Lower leg skin (tissue), 3 donors: Measurements from ENCODE around the gene LHX6.

Experiments used
- POLR2A ChIP-seq, 2 donors: fragments of 450-650 bp; IDR thresholded peaks; one replicate each; pipeline ENCODE4 v1.6.1; 2016 to 2017; ENCODE audit warnings: antibody characterized with exemption in 2 of 2, mild to moderate bottlenecking in 1 of 2, moderate library complexity in 1 of 2
- TF ChIP-seq, protein P1 (sequence below), 3 donors: fragments of 450-650 bp; IDR thresholded peaks; one replicate each; pipeline ENCODE4 v1.5.1; 2016; ENCODE audit warnings: antibody characterized with exemption in 3 of 3, mild to moderate bottlenecking in 3 of 3, moderate library complexity in 2 of 3

DNA sequence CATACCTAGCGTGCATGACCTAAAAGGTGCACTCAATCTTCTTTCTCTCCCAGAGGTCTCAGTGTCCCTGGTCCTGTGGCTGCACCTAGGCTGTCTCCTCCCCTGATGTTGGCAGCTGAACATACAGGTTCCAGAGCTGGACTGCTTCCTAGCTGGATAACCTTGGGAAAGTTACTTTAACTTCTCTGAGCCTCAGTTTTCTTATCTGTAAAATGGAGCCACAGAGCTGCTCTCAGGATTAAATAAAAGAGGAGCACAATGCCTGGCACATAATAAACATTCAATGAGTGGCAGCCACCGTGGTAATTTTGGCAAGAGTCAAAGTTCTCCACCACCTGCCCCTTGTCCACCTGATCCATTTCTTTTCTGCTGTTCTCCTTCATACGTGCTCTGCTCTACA is 55.1 kb downstream of the LHX6 start:
- TF ChIP-seq, protein P1, sequence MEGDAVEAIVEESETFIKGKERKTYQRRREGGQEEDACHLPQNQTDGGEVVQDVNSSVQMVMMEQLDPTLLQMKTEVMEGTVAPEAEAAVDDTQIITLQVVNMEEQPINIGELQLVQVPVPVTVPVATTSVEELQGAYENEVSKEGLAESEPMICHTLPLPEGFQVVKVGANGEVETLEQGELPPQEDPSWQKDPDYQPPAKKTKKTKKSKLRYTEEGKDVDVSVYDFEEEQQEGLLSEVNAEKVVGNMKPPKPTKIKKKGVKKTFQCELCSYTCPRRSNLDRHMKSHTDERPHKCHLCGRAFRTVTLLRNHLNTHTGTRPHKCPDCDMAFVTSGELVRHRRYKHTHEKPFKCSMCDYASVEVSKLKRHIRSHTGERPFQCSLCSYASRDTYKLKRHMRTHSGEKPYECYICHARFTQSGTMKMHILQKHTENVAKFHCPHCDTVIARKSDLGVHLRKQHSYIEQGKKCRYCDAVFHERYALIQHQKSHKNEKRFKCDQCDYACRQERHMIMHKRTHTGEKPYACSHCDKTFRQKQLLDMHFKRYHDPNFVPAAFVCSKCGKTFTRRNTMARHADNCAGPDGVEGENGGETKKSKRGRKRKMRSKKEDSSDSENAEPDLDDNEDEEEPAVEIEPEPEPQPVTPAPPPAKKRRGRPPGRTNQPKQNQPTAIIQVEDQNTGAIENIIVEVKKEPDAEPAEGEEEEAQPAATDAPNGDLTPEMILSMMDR (IDR thresholded peaks at IDR 0.05) = no peak
- TF ChIP-seq POLR2A (IDR thresholded peaks at IDR 0.05) = no peak
